HG03469 (cell line): ENCODE results near the gene MANBA.
"Not testable (repeated sequence)": the region's sequence is repeated elsewhere in the genome, so short reads cannot be mapped to it uniquely, and the experiment has no call there.

ENCODE experiments used
- ATAC-seq: cut with Tn5 transposase; IDR thresholded peaks from one replicate; pipeline ENCODE4 v1.9.1; 2021; ENCODE audit warnings: mild to moderate bottlenecking, moderate library complexity, moderate number of reproducible peaks; ENCODE audit not compliant: unreplicated experiment

Gene MANBA

GRCh38 chr4:102764901-102765300 lies 4.1 kb upstream of the MANBA start:
- ATAC-seq = no peak

- no peak for ATAC-seq
Measured at GRCh38 chr4:102761906-102762305, 1.1 kb upstream of the MANBA start.

- no peak for ATAC-seq
Measured at GRCh38 chr4:102761296-102761701, 531 bp upstream of the MANBA start.

DNA sequence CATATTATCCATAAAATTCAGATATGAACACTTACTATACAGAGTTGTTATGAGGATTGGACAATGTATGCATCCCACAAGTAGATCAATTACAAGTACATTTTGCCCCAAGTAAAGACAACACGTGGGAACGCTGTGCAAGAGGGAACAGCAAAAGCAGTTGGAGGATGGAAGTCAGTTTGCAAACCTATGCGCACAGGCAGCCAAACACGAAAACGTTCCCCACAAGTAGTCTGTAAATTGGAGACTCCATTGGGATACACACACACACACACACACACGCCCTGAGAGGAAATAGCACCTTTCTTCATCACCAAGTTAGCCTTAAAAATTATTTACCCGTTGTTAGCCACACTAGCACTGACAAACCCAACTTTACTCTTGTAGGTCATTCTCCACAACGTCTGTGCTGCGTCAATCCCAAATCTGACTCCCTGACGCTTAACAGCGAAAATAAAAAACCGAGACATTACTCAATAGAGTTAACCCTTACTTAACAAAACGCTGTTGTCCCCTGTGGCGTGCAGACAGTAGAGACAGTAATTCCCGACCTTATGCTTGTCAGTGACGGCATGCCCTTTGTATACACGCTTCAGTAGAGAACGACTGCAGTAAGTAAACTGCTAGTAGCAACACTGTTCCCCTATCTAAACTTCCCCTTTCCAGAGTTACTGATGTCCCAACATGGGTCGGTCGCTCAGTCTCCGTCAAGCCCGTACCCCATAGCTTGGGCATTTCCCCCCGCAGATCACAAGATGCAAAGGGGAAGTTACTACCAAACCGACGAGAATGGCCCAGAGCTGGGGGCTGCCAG lies 730 bp downstream of the MANBA start:
- ATAC-seq = peak; percentile 36

GRCh38 chr4:102758241-102759160 lies 2.3 kb downstream of the MANBA start:
- ATAC-seq = no peak

GRCh38 chr4:102757681-102758080 lies 3.1 kb downstream of the MANBA start:
- no peak for ATAC-seq

GRCh38 chr4:102754044-102754443 lies 6.7 kb downstream of the MANBA start:
- no peak for ATAC-seq

- ATAC-seq = no peak
Measured at GRCh38 chr4:102751941-102752340, 8.8 kb downstream of the MANBA start.

GRCh38 chr4:102743352-102743751 lies 17.4 kb downstream of the MANBA start:
- peak; percentile 88 for ATAC-seq

- not testable (repeated sequence) for ATAC-seq
Measured at GRCh38 chr4:102738802-102739201, 22.0 kb downstream of the MANBA start.

DNA sequence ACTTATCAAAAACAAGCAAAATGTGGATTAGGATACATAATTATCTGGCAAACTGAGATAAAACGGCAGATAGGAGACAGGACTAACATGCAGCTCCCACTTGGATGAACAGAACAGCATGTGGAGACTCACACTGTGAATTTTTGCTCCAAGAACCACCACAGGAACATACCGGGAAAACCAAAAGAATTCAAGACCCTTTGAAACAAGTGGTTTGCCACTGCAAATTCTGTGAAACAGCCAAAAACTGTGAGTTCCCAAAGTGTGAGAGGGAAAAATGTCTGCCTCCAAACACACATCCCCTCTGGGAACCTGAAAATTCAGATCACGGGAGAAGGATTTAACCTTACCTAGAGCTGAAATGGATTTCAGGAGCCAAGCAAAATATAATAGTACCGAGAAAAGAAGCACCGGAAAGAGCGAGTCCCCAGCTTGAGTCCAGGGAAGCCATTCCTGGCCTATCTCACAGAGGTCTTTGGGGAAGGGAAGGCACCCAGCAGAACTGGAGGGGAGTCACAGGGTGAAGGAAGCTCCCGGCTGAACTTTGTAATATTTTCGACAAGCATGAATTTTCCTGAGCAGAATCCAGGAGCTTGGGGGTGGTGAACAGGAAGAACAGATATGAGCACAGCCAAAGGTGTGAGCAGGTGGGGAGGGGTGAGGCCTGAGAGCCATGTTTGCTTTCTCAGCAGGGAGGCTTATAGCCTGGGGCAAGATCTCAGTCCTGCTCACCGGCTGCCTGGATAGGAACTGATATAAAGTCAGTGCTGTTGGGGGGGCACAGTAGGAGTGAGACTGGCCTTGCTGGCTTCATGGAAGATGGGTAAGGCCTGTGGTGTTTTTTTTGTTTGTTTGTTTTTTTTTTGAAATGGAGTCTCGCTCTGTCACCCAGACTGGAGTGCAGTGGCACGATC lies 23.9 kb downstream of the MANBA start:
- no peak for ATAC-seq

DNA sequence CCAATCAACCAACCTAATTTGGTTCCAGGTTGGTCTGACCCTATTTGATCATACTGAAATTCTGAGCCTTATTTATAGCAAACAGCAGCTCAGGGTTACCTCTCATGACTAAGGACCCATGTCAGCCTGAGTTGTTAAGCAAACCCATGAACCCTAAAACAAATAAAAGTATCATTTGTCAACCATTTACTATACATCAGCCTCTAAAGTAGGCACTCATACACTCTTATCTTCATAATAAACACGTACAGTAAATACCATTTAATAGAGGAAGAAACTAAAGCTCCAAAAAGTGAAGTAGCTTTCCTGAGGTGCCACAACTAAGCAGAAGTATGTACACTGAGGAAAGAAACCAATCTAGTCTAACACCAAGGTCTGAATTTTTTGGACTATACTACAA lies 25.2 kb downstream of the MANBA start:
- ATAC-seq = no peak

DNA sequence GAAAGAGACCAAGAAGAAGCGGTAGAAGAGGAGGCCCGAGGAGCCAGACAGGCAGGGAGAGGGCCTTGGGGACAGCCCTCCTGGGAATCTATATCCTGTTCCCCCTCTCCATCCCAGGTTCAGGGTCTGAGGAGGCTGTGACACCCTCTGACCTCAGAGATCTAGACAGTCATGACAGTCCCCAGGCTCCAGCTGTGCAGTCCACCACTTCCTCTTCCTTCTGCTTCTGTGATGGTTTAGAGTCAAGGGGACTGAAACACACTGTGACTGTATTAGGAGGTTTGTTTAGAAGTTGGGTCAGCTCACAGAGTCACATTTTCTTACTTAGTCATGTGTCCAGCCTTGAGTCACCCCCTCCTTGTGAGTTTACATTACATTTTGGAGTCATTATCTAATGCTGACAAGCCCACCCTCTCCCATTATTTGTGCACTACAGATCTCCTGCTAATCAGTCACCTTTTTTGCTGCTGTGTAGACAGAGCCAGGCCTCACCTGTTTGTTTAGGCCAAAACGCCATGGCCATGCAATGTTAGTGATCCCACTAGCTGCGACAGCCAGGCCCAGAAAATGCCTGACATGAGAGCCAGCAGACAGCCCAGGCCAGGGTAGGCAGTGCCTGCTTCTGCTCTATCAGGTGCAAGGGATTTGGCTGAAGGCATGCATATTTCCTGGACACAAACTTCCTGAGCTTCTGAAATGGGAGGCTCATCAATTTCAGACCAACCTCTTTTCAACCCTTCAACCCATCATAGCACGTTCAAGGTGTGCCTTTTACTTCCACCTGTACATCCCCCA lies 26.0 kb downstream of the MANBA start:
- peak; percentile 99 for ATAC-seq

DNA sequence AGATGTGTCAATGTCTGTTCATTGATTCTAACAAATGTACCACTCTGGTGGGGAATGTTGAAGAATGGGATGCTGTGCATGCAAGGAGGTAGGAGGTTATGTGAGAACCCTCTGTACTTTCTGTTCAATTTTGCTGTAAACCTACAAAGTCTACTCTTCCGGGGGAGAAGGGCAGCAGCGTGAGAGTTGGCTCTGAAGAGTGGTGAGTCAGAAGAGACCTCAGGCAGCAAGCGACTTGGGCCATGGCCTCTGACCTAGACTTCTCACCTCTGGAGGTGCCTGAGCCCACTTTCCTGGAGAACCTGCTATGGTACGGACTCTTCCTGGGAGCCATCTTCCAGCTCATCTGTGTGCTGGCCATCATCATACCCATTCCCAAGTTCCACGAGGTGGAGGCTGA lies 26.7 kb downstream of the MANBA start:
- ATAC-seq = no peak

GRCh38 chr4:102733084-102733483 lies 27.7 kb downstream of the MANBA start:
- ATAC-seq = no peak

DNA sequence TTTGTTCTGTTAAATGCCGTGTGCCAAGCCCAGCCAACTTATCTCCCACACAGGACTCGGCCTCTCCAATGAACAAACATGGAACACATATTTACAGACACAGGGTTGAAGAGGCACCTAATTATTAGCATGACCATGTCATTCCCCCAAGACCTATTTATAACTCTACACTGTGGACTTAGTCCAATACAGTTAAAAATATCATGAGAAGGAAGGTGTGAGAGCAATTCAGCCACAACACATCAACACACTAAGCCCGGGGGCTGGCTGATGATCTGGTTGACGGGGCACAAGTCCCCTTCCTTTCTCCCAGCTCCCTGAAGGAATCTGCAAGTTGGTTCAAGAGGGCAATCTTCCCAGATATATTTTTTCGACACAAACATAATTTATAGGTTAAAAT lies 28.1 kb downstream of the MANBA start:
- ATAC-seq = no peak

GRCh38 chr4:102730968-102731533 lies 29.7 kb downstream of the MANBA start:
- no peak for ATAC-seq

GRCh38 chr4:102729486-102729885 lies 31.3 kb downstream of the MANBA start:
- not testable (repeated sequence) for ATAC-seq

GRCh38 chr4:102726919-102727318 lies 33.8 kb downstream of the MANBA start:
- ATAC-seq = not testable (repeated sequence)

DNA sequence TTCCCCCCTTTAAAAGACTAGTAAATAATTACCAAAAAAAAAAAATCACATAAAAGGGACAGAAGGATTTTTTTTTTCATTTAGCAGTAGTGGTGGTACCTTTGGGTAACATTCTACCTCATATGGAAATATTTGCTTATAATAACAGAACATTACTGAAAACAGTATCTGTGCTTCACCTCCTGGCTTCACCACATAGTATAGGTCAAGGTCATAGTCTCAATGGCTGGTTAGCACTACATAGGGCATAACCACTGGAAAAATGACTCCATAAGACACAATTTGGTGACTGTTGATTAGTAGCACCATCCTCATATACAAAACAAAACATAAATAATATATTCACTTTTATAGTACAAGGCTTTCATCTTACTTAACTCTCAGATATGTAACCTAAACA lies 34.7 kb downstream of the MANBA start:
- ATAC-seq = no peak
